Stimulated activated naive CD8-positive, alpha-beta T cell treated with anti-CD3 and anti-CD28 coated beads, Interleukin-15, Interleukin-2, amounts not matched to agents 100 ng/mL and 50 ng/mL, for 24 hours (primary cell): Measurements from ENCODE around the gene RPS21.
"Not testable (repeated sequence)": the region's sequence is repeated elsewhere in the genome, so short reads cannot be mapped to it uniquely, and the experiment has no call there.

Source experiments
- H3K27ac Mint-ChIP-seq: one replicate; pipeline ENCODE4 v1.8.0; 2021; ENCODE audit warnings: mild to moderate bottlenecking, mixed read lengths
- H3K27me3 Mint-ChIP-seq: one replicate; pipeline ENCODE4 v1.8.0; 2021; ENCODE audit warnings: mixed read lengths
- H3K36me3 Mint-ChIP-seq: one replicate; pipeline ENCODE4 v1.8.0; 2021; ENCODE audit warnings: low read depth, mixed read lengths
- H3K4me1 Mint-ChIP-seq: one replicate; pipeline ENCODE4 v1.8.0; 2021; ENCODE audit warnings: low read depth, mixed read lengths
- H3K4me3 Mint-ChIP-seq: one replicate; pipeline ENCODE4 v1.8.0; 2021; ENCODE audit warnings: mild to moderate bottlenecking, mixed read lengths
- H3K9me3 Mint-ChIP-seq: one replicate; pipeline ENCODE4 v1.8.0; 2021; ENCODE audit warnings: mixed read lengths

RPS21 gene

DNA sequence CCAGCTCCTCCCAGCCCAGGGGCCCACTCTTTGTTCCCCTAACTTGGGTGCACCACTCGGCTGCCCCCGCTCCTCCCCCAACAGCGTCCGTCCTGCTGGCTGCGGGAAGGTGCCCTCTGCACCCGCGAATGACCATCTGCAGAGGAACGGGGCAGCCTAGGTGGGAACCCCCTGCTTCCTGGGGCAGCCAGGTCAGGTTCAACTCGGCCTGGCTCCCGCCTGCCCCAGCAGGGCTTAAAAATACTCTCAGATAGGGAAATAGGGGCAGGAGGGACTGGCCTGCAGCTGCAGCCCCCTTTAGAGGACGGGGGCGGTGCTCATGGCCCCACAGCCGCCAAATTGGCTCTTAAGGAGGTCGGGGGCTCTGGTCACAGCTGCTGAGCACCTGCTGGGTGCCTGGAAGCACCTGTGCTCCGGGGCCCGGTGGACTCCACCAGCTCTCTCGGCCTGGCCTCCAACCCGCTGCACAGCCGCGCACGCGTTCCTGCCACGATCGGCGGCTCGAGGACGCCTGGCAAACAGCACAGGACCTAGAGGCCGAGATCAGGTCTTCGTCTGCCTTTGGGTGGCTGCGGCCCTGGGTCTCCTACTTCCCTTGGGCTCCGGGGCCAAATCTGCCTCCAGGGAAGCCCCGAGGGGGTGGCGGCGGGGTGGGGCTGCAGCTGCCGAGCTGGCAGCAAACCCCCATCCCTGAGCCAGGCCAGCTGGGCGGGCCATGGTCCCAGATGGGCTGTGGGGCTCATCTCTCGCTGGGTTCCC, 19.1 kb upstream of the RPS21 start:
- Mint-ChIP-seq H3K4me3 (no peak overlapping the region), H3K27ac (no peak overlapping the region), H3K27me3 (peaks cover 14% of the 10 kb centered on the region), H3K9me3 (no peaks in the 10 kb centered on the region), H3K36me3 (no peaks in the 10 kb centered on the region), H3K4me1 (peaks cover 13% of the 10 kb centered on the region)

- H3K4me1 Mint-ChIP-seq, result peaks cover 13% of the 10 kb centered on the region
- H3K36me3 Mint-ChIP-seq, result no peaks in the 10 kb centered on the region
- peaks cover 18% of the 10 kb centered on the region for H3K27me3 Mint-ChIP-seq
- no peak overlapping the region for H3K4me3 Mint-ChIP-seq
- no peak overlapping the region for H3K27ac Mint-ChIP-seq
- H3K9me3 Mint-ChIP-seq, result no peaks in the 10 kb centered on the region
These were observed 18.4 kb upstream of the RPS21 start for GRCh38 chr20:62368392-62368975.

DNA sequence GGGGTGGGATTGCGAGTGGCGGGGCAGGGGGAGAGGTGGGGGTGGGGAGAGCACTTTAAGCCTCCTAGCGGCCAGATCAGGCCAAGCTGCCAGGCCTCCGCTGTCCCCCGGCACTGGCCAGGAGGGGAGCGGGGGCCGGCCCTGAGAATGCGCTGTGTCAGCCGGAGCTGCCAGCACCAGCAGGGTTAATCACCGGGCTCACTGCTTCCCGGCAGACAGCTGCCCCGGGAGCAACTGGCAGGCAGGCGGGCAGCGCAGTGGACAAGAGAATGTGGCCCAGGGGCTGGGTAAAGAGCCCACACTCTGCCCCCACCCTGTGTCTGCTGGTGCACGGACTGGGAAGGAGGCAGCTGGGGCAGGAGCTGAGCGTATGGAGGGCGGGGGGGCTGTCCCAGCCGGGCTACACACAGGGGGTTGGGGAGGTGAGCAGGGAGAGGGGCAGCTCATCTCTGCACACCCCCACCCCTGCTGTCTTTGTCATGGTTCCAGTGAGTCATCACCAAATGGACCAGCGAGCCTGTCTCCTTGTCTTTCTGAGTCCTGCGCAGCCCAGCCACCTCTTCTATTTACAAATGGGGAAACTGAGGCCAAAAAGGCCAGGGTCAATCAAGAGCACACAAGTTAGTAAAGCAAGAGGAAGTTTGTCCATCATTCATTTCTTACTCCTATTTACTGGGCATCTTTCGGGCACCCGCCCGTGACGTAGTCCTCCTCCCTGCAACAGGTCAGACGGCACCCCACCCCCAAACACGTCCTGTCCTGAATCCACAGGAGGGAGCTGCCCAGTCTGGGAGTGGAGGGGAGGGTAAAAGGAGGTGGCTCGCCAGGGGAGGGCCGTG, 17.7 kb upstream of the RPS21 start:
- Mint-ChIP-seq H3K36me3 (no peaks in the 10 kb centered on the region), H3K4me1 (peaks cover 13% of the 10 kb centered on the region), H3K27ac (no peak overlapping the region), H3K4me3 (no peak overlapping the region), H3K9me3 (no peaks in the 10 kb centered on the region), H3K27me3 (peaks cover 18% of the 10 kb centered on the region)

GRCh38 chr20:62369815-62370114, 17.1 kb upstream of the RPS21 start:
- peaks cover 13% of the 10 kb centered on the region for H3K4me1 Mint-ChIP-seq
- H3K27me3 Mint-ChIP-seq, result peaks cover 18% of the 10 kb centered on the region
- no peaks in the 10 kb centered on the region for H3K36me3 Mint-ChIP-seq
- no peak overlapping the region for H3K4me3 Mint-ChIP-seq
- H3K27ac Mint-ChIP-seq, result no peak overlapping the region
- no peaks in the 10 kb centered on the region for H3K9me3 Mint-ChIP-seq

DNA sequence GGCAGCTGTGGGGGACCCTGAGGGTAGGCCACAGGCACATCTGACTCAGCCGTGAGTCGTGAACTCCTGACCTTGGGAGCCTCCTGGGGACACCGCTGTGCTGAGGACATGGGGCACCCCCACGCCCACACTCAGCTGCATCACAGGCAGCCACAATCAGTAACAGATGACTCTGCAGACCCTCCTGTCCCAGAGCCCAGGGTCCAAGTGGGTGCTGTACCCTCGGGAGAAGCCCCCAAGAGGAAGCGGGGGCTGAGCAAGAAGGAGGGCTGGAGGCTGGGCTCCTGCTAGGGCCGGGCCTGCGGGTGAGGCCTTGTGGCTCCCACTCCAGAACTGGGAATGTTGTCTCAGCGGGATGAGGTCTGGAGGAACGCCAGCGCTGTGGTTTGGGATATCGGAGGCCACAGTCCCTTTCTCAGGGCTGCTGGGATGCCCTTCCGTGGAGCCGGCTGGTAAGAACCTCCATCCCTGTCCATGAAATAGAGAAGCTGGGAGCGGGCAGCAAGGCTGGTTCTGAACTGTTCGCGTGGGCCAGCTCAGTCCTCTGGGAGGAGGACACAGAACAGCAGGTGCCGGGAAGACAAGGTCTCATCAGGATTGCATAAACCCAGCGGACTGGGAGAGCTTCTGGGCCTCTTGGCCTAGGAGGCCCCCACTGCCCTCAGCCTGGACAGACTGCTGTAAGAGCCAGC, 16.6 kb upstream of the RPS21 start:
- no peaks in the 10 kb centered on the region for H3K36me3 Mint-ChIP-seq
- no peak overlapping the region for H3K4me3 Mint-ChIP-seq
- no peaks in the 10 kb centered on the region for H3K9me3 Mint-ChIP-seq
- H3K27me3 Mint-ChIP-seq, result peaks cover 15% of the 10 kb centered on the region
- H3K27ac Mint-ChIP-seq, result no peak overlapping the region
- H3K4me1 Mint-ChIP-seq, result peaks cover 13% of the 10 kb centered on the region

- H3K9me3 Mint-ChIP-seq, result no peaks in the 10 kb centered on the region
These were observed 15.9 kb upstream of the RPS21 start for GRCh38 chr20:62370807-62371587.

DNA sequence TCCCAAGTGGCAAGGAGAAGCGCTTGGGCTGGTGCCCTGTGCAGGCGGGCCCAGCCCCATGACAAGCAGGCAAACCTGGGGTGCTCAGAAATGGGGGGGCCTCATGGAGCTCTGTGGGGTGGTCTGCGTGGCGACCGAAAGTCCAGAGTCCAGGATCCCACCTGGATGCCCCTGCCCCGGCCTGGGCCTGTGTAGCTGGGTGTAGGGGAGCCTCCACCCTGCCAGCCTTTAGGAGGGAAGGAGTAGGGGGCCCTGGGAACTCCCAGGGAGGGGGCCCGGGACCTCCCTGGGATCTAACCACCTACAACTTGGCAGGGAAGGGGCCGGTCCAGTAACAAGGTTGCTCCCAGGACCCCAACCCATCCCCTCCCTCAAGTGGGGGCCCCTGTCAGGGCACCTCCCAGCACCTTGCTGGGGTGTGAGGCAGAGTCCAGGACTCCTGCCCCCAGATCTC, 15.3 kb upstream of the RPS21 start:
- no peak overlapping the region for H3K27ac Mint-ChIP-seq
- peaks cover 13% of the 10 kb centered on the region for H3K4me1 Mint-ChIP-seq
- no peak overlapping the region for H3K4me3 Mint-ChIP-seq
- no peaks in the 10 kb centered on the region for H3K9me3 Mint-ChIP-seq
- H3K36me3 Mint-ChIP-seq, result no peaks in the 10 kb centered on the region
- peaks cover 14% of the 10 kb centered on the region for H3K27me3 Mint-ChIP-seq

More at GRCh38 chr20:62370807-62371587, 15.9 kb upstream of the RPS21 start:
- no peak overlapping the region for H3K27ac Mint-ChIP-seq
- peaks cover 13% of the 10 kb centered on the region for H3K4me1 Mint-ChIP-seq
- no peaks in the 10 kb centered on the region for H3K36me3 Mint-ChIP-seq
- H3K27me3 Mint-ChIP-seq, result peaks cover 14% of the 10 kb centered on the region
- no peak overlapping the region for H3K4me3 Mint-ChIP-seq

DNA sequence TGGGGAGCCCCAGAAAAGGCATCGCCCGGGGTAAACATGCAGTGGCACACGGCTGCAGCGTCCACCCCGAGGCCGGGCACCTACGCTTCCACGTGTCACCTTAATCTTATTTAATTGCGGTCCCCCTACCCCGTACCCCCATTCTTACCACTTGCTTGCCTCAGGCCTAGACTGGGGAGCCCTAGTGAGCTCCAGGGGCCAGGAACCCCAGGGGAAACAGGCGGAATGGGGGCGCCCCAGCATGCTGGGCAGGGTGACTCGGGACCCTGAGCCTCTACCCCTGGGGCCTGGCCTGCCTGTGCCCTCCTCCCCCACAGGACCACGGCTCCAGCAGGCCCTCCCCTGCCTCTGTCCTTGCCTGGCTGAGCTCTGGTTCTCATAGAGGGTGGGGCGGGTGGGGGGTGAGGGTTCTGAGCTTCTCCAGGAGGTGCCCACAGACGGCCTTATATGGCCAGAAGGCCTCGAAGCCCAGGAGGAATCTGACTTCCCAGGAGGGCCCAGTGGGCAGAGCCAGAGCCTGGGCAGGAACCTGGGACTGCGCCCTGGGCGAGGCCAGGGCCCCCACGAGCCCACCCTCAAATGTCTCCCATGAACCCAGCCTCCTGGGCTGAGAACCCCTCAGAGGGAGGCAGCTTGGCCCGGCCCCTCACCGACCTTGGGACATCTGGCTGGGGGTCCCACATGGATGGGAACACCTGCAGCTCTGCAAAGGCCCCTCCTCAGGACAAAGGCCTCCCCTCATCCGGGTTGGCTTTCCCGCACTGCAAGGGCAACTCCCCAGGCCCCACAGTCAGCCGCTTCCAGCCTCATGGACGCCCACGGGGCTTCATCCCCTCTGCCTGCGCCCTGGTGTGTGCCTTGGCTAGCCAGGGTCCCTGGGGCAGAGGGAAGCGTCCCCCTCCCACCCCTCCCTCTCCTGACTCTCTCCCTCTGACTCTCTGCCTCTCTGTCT, 14.6 kb upstream of the RPS21 start:
- Mint-ChIP-seq H3K9me3 (no peaks in the 10 kb centered on the region), H3K27me3 (peaks cover 14% of the 10 kb centered on the region), H3K4me3 (no peak overlapping the region), H3K36me3 (no peaks in the 10 kb centered on the region), H3K27ac (no peak overlapping the region), H3K4me1 (peaks cover 13% of the 10 kb centered on the region)

DNA sequence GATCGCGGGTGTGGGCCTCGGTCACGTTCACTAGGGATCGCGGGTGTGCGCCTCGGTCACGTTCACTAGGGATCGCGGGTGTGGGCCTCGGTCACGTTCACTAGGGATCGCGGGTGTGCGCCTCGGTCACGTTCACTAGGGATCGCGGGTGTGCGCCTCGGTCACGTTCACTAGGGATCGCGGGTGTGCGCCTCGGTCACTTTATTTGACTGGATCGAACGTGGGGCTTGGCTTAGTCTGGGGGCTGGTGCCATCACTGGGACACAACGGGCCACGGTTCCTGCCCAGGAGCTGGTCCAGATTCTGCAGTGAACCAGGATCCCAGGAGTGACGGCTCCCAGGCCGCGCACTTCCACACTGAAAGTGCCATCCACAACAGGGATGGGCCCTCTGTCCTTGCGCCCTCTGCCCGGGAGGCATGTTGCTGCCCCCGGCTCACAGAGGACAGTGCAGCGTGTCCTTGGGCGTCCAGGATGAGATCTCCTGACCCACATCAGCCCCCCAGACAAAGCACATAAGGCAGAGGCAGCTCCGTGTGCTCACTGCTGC, 13.2 kb upstream of the RPS21 start:
- H3K36me3 Mint-ChIP-seq, H3K4me1 Mint-ChIP-seq, H3K9me3 Mint-ChIP-seq, H3K27me3 Mint-ChIP-seq, H3K27ac Mint-ChIP-seq, H3K4me3 Mint-ChIP-seq: not testable (repeated sequence)

GRCh38 chr20:62374331-62375152, 12.4 kb upstream of the RPS21 start:
- Mint-ChIP-seq H3K9me3 (no peaks in the 10 kb centered on the region), H3K27me3 (peaks cover 5% of the 10 kb centered on the region), H3K4me3 (no peak overlapping the region), H3K36me3 (no peaks in the 10 kb centered on the region), H3K27ac (no peak overlapping the region), H3K4me1 (peaks cover under 1% of the 10 kb centered on the region)

- Mint-ChIP-seq H3K9me3 (no peaks in the 10 kb centered on the region), H3K27me3 (peaks cover 5% of the 10 kb centered on the region), H3K4me1 (peaks cover 3% of the 10 kb centered on the region), H3K27ac (no peak overlapping the region), H3K4me3 (no peak overlapping the region), H3K36me3 (no peaks in the 10 kb centered on the region)
These were observed 10.5 kb upstream of the RPS21 start for GRCh38 chr20:62376112-62377063.

DNA sequence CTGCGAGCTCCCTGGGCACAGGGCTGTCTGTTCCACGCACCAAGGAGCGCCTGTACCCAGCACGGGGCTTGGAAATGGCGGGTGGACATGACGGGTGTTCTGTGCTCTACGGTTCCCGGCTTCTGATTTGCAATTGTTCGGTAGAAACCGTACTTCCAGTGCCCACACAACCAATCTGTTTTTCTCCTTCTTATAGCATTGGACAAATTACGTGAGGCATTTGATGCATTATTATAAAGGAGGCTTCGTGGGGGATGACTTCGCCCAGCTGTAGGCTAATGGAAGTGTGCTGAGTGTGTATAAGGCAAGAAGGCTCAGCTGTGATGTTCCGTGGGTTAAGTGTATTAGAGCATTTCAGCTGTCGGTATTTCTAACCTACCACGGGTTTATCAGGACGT, 9.8 kb upstream of the RPS21 start:
- no peak overlapping the region for H3K27ac Mint-ChIP-seq
- H3K36me3 Mint-ChIP-seq, result peaks cover 5% of the 10 kb centered on the region
- H3K4me1 Mint-ChIP-seq, result peaks cover 7% of the 10 kb centered on the region
- peaks cover 4% of the 10 kb centered on the region for H3K9me3 Mint-ChIP-seq
- H3K4me3 Mint-ChIP-seq, result no peak overlapping the region
- peaks cover 5% of the 10 kb centered on the region for H3K27me3 Mint-ChIP-seq
